Spleen (tissue), 7 donors: Measurements from ENCODE around the gene METTL21C.

Experiments used
- CTCF ChIP-seq, 11 experiments: fragments of 200-600 bp in 7 of 11; fragments of 450-650 bp in 4 of 11; sonication (generic) in 4 of 11; IDR thresholded peaks in 8 of 11; conservative IDR thresholded peaks in 3 of 11; 1 replicate in 7 of 11; 2 replicates in 4 of 11; pipeline versions ENCODE4 v1.4.0 to v1.8.0; 2016 to 2021; ENCODE audit warnings: antibody characterized with exemption in 11 of 11, inconsistent platforms in 4 of 11, mild to moderate bottlenecking in 1 of 11
- POLR2A ChIP-seq, 3 donors: fragments of 450-650 bp; IDR thresholded peaks; one replicate each; pipeline ENCODE4 v1.5.1; 2017; ENCODE audit warnings: antibody characterized with exemption in 3 of 3, mild to moderate bottlenecking in 1 of 3
- donor health status: DM: no; HTN: no; CAD: no; lungs with moderate emphysema.
- donor health status: DM: no; HTN: no; CAD: no.
- donor health status: DM: no; HTN: no; CAD: no.

- no peak for TF ChIP-seq CTCF (IDR thresholded peaks at IDR 0.05 in 8 of 11, conservative IDR thresholded peaks at IDR 0.05 in 3 of 11)
- no peak for TF ChIP-seq POLR2A (IDR thresholded peaks at IDR 0.05)
Measured at GRCh38 chr13:102708211-102708610, 13.4 kb upstream of the METTL21C start.
